GM19043 (cell line): ENCODE data around the gene SLAMF7.

Source experiments
- ATAC-seq: cut with Tn5 transposase; IDR thresholded peaks from one replicate; pipeline ENCODE4 v1.9.1; 2021; ENCODE audit warnings: low read depth; ENCODE audit not compliant: unreplicated experiment

The SLAMF7 gene

DNA sequence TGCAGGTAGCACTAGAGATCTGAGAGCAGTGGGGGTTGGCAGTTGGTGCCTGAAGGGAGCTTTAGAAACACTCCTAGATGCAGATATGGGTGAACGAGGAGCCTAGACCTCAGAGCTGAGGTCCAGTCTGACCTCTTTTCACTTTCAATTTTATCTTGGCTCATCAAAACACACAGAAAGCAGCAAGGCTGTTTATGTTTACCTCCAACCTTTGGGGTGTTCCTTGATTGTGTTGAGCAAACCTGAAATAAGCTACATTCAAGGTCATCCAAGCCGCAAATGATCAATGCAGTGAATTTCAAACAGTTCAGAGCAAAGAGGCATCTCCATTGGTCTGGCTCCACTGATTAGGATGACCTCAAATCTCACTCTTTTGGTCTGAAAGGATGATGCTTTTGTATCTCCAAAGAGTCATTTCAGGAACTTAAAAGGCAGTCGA lies 58.2 kb downstream of the SLAMF7 start:
- ATAC-seq = no peak

- ATAC-seq = no peak
Measured at GRCh38 chr1:160797861-160798273, 58.8 kb downstream of the SLAMF7 start.

- no peak for ATAC-seq
Measured at GRCh38 chr1:160798439-160798838, 59.4 kb downstream of the SLAMF7 start.

- no peak for ATAC-seq
Measured at GRCh38 chr1:160799641-160800040, 60.6 kb downstream of the SLAMF7 start.

DNA sequence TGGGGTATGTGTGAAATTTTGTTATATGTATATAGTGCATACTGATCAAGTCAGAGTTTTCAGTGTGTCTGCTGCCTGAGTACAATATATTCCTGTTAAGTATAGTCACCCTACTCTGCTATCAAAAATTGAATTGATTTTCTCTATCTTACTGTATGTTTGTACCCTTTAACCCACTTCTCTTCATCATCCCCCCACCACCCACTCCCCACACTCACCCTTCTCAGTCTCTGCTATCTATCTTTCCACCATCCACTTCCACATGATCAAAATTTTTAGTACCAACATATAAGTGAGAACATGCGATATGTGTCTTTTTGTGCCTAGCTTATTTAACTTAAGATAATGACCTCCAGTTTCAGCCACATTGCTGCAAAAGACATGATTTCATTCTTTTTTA lies 61.1 kb downstream of the SLAMF7 start:
- no peak for ATAC-seq

- ATAC-seq = no peak
Measured at GRCh38 chr1:160800645-160801408, 61.8 kb downstream of the SLAMF7 start.

- ATAC-seq = no peak
Measured at GRCh38 chr1:160801836-160802580, 63.0 kb downstream of the SLAMF7 start.
